ENCODE results near the gene HSD17B14. TPM values are rescaled to one million over a fixed set of nuclear protein-coding genes. Genes with fewer than 3 reads are reported as not detected.

HSD17B14 gene
- total and polyA plus RNA-seq, 9 of the 15 experiments (the other 6 are each of a cell fraction or from before 2014, with no cell fraction given) = 0.16 TPM; not detected in 8

- TF ChIP-seq, protein P1, sequence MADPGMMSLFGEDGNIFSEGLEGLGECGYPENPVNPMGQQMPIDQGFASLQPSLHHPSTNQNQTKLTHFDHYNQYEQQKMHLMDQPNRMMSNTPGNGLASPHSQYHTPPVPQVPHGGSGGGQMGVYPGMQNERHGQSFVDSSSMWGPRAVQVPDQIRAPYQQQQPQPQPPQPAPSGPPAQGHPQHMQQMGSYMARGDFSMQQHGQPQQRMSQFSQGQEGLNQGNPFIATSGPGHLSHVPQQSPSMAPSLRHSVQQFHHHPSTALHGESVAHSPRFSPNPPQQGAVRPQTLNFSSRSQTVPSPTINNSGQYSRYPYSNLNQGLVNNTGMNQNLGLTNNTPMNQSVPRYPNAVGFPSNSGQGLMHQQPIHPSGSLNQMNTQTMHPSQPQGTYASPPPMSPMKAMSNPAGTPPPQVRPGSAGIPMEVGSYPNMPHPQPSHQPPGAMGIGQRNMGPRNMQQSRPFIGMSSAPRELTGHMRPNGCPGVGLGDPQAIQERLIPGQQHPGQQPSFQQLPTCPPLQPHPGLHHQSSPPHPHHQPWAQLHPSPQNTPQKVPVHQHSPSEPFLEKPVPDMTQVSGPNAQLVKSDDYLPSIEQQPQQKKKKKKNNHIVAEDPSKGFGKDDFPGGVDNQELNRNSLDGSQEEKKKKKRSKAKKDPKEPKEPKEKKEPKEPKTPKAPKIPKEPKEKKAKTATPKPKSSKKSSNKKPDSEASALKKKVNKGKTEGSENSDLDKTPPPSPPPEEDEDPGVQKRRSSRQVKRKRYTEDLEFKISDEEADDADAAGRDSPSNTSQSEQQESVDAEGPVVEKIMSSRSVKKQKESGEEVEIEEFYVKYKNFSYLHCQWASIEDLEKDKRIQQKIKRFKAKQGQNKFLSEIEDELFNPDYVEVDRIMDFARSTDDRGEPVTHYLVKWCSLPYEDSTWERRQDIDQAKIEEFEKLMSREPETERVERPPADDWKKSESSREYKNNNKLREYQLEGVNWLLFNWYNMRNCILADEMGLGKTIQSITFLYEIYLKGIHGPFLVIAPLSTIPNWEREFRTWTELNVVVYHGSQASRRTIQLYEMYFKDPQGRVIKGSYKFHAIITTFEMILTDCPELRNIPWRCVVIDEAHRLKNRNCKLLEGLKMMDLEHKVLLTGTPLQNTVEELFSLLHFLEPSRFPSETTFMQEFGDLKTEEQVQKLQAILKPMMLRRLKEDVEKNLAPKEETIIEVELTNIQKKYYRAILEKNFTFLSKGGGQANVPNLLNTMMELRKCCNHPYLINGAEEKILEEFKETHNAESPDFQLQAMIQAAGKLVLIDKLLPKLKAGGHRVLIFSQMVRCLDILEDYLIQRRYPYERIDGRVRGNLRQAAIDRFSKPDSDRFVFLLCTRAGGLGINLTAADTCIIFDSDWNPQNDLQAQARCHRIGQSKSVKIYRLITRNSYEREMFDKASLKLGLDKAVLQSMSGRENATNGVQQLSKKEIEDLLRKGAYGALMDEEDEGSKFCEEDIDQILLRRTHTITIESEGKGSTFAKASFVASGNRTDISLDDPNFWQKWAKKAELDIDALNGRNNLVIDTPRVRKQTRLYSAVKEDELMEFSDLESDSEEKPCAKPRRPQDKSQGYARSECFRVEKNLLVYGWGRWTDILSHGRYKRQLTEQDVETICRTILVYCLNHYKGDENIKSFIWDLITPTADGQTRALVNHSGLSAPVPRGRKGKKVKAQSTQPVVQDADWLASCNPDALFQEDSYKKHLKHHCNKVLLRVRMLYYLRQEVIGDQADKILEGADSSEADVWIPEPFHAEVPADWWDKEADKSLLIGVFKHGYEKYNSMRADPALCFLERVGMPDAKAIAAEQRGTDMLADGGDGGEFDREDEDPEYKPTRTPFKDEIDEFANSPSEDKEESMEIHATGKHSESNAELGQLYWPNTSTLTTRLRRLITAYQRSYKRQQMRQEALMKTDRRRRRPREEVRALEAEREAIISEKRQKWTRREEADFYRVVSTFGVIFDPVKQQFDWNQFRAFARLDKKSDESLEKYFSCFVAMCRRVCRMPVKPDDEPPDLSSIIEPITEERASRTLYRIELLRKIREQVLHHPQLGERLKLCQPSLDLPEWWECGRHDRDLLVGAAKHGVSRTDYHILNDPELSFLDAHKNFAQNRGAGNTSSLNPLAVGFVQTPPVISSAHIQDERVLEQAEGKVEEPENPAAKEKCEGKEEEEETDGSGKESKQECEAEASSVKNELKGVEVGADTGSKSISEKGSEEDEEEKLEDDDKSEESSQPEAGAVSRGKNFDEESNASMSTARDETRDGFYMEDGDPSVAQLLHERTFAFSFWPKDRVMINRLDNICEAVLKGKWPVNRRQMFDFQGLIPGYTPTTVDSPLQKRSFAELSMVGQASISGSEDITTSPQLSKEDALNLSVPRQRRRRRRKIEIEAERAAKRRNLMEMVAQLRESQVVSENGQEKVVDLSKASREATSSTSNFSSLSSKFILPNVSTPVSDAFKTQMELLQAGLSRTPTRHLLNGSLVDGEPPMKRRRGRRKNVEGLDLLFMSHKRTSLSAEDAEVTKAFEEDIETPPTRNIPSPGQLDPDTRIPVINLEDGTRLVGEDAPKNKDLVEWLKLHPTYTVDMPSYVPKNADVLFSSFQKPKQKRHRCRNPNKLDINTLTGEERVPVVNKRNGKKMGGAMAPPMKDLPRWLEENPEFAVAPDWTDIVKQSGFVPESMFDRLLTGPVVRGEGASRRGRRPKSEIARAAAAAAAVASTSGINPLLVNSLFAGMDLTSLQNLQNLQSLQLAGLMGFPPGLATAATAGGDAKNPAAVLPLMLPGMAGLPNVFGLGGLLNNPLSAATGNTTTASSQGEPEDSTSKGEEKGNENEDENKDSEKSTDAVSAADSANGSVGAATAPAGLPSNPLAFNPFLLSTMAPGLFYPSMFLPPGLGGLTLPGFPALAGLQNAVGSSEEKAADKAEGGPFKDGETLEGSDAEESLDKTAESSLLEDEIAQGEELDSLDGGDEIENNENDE (IDR thresholded peaks at IDR 0.05; ENCODE audit: low read depth, low read length) = no peak
- TF ChIP-seq MAZ (CRISPR knock-in tag; conservative IDR thresholded peaks at IDR 0.05 in 1 of 2, IDR thresholded peaks at IDR 0.05 in 1 of 2) = peak; percentile 76 to 81; a peak in 3 of 4 replicates
- TF ChIP-seq PHF21A (IDR thresholded peaks at IDR 0.05; ENCODE audit: borderline replicate concordance, low read depth) = peak; percentile 32; the same call in 1 of the 2 replicates
- TF ChIP-seq TCFL5 (CRISPR knock-in tag; conservative IDR thresholded peaks at IDR 0.05) = no peak
- no peak for TF ChIP-seq HES1 (IDR thresholded peaks at IDR 0.05; ENCODE audit: low read depth)
- TF ChIP-seq ZBTB11 (CRISPR knock-in tag; IDR thresholded peaks at IDR 0.05) = 0 out of 6 replicates have a peak, but pooled peaks of 1 of the 3 experiments have one; percentile 16
- peak; percentile 76 for TF ChIP-seq SMAD4 (CRISPR knock-in tag; conservative IDR thresholded peaks at IDR 0.05)
- TF ChIP-seq PTBP1 (IDR thresholded peaks at IDR 0.05; ENCODE audit: low read depth, low read length) = no peak
- TF ChIP-seq, protein P2, sequence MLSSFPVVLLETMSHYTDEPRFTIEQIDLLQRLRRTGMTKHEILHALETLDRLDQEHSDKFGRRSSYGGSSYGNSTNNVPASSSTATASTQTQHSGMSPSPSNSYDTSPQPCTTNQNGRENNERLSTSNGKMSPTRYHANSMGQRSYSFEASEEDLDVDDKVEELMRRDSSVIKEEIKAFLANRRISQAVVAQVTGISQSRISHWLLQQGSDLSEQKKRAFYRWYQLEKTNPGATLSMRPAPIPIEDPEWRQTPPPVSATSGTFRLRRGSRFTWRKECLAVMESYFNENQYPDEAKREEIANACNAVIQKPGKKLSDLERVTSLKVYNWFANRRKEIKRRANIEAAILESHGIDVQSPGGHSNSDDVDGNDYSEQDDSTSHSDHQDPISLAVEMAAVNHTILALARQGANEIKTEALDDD (IDR thresholded peaks at IDR 0.05) = no peak
Measured at GRCh38 chr19:48872182-48872883, 36.0 kb upstream of the HSD17B14 start, which contains the start of gene PPP1R15A (continued).

Data from K562 (cell line).